Breast epithelium (tissue), 4 donors: ENCODE data around the gene CDKN3. TPM values are rescaled to one million over a fixed set of nuclear protein-coding genes. Genes with fewer than 3 reads are reported as not detected.

Source experiments
- DNase-seq, 2 donors: peaks; one replicate each; pipeline ENCODE4 v3.0.0-alpha.2; 2019; ENCODE audit warnings: low spot score in 2 of 2
- H3K27ac ChIP-seq, 2 donors: fragments of 200-600 bp; sonication (generic) in 1 of 2; one replicate each; pipeline ENCODE4 v1.5.1; 2016 to 2019; ENCODE audit warnings: mild to moderate bottlenecking in 1 of 2
- H3K27me3 ChIP-seq, 2 donors: fragments of 200-600 bp; sonication (generic) in 1 of 2; one replicate each; pipeline versions ENCODE4 v1.5.1 to v1.6.0; 2017 to 2019; ENCODE audit warnings: control low read depth in 1 of 2, mild to moderate bottlenecking in 1 of 2
- H3K36me3 ChIP-seq: fragments of 200-600 bp; one replicate; pipeline ENCODE4 v1.5.1; 2019
- H3K4me1 ChIP-seq, 2 donors: fragments of 200-600 bp; sonication (generic); one replicate each; pipeline ENCODE4 v1.5.1; 2016 to 2019; ENCODE audit warnings: control low read depth in 1 of 2
- H3K4me3 ChIP-seq, 3 donors: fragments of 200-600 bp; sonication (generic); 1 replicate in 2 of 3; 2 replicates in 1 of 3; pipeline ENCODE4 v1.5.1; 2016 to 2019; ENCODE audit warnings: mild to moderate bottlenecking in 3 of 3, moderate library complexity in 2 of 3
- H3K9me3 ChIP-seq, 2 donors: fragments of 200-600 bp; sonication (generic) in 1 of 2; one replicate each; pipeline ENCODE4 v1.5.1; 2016 to 2019; ENCODE audit warnings: control low read depth in 1 of 2
- POLR2A ChIP-seq: fragments of 450-650 bp; IDR thresholded peaks from one replicate; pipeline ENCODE4 v1.6.1; 2016; ENCODE audit warnings: antibody characterized with exemption, mild to moderate bottlenecking, moderate library complexity
- POLR2AphosphoS5 ChIP-seq, 3 donors: sonication (generic); formaldehyde crosslinking; IDR thresholded peaks; one replicate each; pipeline ENCODE4 v1.6.1; 2017; ENCODE audit warnings: antibody characterized with exemption in 3 of 3
- intact Hi-C: fragments of 100-400 bp; cut with DNase I; formaldehyde crosslinking; loops from one replicate; pipeline ENCODE4 v1.15.1; 2023; ENCODE audit warnings: low total_unique reads
- total RNA-seq, 3 donors: library from RNA; depleted of rRNA; stranded (reverse); fragments of >200 nt; gene quantifications; one replicate each; pipeline ENCODE4 v1.1.0, GENCODE V29; 2016
- TF ChIP-seq, protein P1 (sequence below), 3 donors: fragments of 450-650 bp; IDR thresholded peaks; one replicate each; pipeline ENCODE4 v1.5.1; 2016 to 2017; ENCODE audit warnings: antibody characterized with exemption in 3 of 3, mild to moderate bottlenecking in 3 of 3, moderate library complexity in 3 of 3

CDKN3 gene
- total RNA-seq, 3 donors from 2014 or later = 2.0 to 4.3 (median 2.9) TPM

DNA sequence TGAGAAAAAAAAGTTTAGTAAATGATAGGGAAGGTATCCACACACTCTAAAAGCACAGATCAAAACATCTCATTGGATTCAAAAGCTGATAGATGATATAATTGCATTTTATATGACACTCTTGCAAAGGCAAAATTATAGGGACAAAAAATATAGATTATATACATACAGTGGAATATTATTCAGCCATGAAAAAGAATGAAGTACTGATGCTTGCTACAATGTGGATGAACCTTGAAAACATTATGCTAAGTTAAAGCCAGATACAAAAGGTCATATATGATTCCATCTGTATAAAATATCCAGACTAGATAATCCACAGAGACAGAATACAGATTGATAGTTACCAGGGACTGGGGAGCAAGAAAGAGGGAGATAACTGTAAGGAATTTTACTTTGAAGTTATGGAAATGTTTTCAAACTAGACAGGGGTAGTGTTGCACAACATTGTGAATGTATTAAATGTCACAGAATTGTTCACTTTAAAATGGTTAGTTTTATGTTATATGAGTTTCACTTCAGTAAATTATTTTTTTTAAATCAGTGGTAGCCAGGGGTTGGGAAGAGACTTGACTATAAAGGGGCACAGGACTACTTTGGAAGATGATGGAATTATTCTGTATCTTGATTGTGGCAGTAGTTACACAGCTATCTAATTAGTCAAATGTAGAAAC lies 41.7 kb upstream of the CDKN3 start:
- Histone ChIP-seq H3K9me3 (no peaks in the 10 kb centered on the region), H3K4me3 (no peak overlapping the region), H3K4me1 (no peaks in the 10 kb centered on the region), H3K36me3 (no peaks in the 10 kb centered on the region), H3K27ac (no peak overlapping the region), H3K27me3 (no peaks in the 10 kb centered on the region)
- TF ChIP-seq, protein P1, sequence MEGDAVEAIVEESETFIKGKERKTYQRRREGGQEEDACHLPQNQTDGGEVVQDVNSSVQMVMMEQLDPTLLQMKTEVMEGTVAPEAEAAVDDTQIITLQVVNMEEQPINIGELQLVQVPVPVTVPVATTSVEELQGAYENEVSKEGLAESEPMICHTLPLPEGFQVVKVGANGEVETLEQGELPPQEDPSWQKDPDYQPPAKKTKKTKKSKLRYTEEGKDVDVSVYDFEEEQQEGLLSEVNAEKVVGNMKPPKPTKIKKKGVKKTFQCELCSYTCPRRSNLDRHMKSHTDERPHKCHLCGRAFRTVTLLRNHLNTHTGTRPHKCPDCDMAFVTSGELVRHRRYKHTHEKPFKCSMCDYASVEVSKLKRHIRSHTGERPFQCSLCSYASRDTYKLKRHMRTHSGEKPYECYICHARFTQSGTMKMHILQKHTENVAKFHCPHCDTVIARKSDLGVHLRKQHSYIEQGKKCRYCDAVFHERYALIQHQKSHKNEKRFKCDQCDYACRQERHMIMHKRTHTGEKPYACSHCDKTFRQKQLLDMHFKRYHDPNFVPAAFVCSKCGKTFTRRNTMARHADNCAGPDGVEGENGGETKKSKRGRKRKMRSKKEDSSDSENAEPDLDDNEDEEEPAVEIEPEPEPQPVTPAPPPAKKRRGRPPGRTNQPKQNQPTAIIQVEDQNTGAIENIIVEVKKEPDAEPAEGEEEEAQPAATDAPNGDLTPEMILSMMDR (IDR thresholded peaks at IDR 0.05) = no peak
- TF ChIP-seq POLR2A (no peak), POLR2AphosphoS5 (IDR thresholded peaks at IDR 0.05) (no peak)
- no peak for DNase-seq
- intact Hi-C loops = no loop called here

DNA sequence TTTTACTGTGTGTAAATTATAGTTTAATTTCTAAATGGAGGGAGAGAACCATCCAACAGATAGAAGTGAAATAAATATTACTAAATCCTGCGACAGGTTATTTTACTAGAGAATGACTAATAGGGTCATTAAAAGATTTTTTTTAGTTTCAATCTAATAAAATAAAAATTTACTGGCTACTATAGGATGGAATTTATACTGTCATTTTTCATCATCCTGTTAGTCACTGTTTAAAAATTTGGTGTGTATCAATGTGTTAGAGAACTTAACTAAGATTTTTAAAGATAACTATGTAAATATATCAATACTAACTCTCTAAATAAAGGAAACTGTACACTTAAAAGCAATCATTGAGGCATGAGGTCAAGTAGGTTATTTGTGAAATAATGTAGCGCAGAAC lies 41.1 kb upstream of the CDKN3 start:
- TF ChIP-seq POLR2A (no peak), POLR2AphosphoS5 (IDR thresholded peaks at IDR 0.05) (no peak)
- TF ChIP-seq, protein P1 (IDR thresholded peaks at IDR 0.05) = no peak
- no peaks in the 10 kb centered on the region for H3K27me3 ChIP-seq
- intact Hi-C loops = no loop called here
- H3K36me3 ChIP-seq = no peaks in the 10 kb centered on the region
- H3K27ac ChIP-seq = no peak overlapping the region
- no peak for DNase-seq
- H3K4me3 ChIP-seq = no peak overlapping the region
- H3K9me3 ChIP-seq = no peaks in the 10 kb centered on the region
- no peaks in the 10 kb centered on the region for H3K4me1 ChIP-seq

DNA sequence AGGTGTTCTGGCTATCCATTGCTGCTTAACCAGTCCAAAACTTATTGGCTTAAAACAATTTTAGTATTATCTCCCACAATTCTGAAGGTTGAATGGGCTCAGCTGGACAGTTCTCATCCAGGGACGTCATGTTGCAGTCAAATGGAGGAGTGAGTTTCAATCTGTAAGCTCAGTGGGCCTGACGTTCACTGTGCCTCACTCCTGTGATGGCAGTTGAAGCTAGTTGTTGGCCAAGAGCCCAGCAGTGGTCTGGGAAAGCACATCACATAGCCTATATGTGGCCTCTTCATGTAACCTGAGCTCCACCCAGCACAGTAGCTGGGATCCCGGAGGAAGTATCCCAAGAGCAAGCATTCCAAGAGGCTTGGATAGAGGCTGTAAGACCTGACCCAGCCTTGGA lies 40.6 kb upstream of the CDKN3 start:
- Histone ChIP-seq H3K27ac (no peak overlapping the region), H3K4me3 (no peak overlapping the region), H3K36me3 (no peaks in the 10 kb centered on the region), H3K9me3 (no peaks in the 10 kb centered on the region), H3K4me1 (no peaks in the 10 kb centered on the region), H3K27me3 (no peaks in the 10 kb centered on the region)
- intact Hi-C loops = no loop called here
- DNase-seq = no peak
- TF ChIP-seq POLR2A = no peak
- TF ChIP-seq POLR2AphosphoS5 (IDR thresholded peaks at IDR 0.05) = no peak
- TF ChIP-seq, protein P1 (IDR thresholded peaks at IDR 0.05) = no peak

DNA sequence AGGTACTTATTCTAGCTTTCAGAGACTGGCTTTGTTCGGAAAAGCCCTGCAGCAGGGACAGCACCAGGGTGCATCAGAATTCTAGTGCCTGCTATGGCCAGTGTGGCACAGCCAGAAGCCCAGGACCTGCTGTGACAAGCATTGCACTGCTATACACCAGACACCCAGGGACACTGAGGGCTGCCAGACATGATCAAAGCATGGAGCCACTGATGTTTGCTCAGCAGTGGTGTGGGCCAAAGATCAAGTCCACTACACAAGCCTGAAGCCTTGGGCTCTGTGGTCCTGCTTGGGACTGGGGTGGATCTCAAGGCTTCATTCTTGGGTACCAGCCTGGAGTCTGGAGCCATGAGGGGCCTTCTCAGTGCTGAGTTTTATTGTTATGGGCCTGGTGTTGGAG lies 36.1 kb upstream of the CDKN3 start:
- no peak overlapping the region for H3K27ac ChIP-seq
- DNase-seq = no peak
- intact Hi-C loops = loop anchor here (10.0 kb wide), 1 partner anchor 196 kb away; no protein-coding TSS in a partner anchor
- H3K36me3 ChIP-seq = no peaks in the 10 kb centered on the region
- H3K27me3 ChIP-seq = no peaks in the 10 kb centered on the region
- no peak overlapping the region for H3K4me3 ChIP-seq
- no peaks in the 10 kb centered on the region for H3K9me3 ChIP-seq
- no peaks in the 10 kb centered on the region for H3K4me1 ChIP-seq
- TF ChIP-seq, protein P1 (IDR thresholded peaks at IDR 0.05) = no peak
- TF ChIP-seq POLR2A = no peak
- TF ChIP-seq POLR2AphosphoS5 (IDR thresholded peaks at IDR 0.05) = no peak

- no peak overlapping the region for H3K27ac ChIP-seq
- no peaks in the 10 kb centered on the region for H3K36me3 ChIP-seq
- intact Hi-C loops = loop anchor here (10.0 kb wide), 1 partner anchor 197 kb away; no protein-coding TSS in a partner anchor
- no peak overlapping the region for H3K4me3 ChIP-seq
- H3K9me3 ChIP-seq = no peaks in the 10 kb centered on the region
- H3K4me1 ChIP-seq = no peaks in the 10 kb centered on the region
- no peak for TF ChIP-seq POLR2A
- no peak for TF ChIP-seq POLR2AphosphoS5 (IDR thresholded peaks at IDR 0.05)
- TF ChIP-seq, protein P1 (IDR thresholded peaks at IDR 0.05) = no peak
- no peaks in the 10 kb centered on the region for H3K27me3 ChIP-seq
- no peak for DNase-seq
These were observed 34.7 kb upstream of the CDKN3 start for GRCh38 chr14:54362089-54362504.
